DMS53 treated with DMSO at 0.1 percent for 48 hours (cell line): Measurements from ENCODE around the gene FRY.
"Not testable (repeated sequence)": the region's sequence is repeated elsewhere in the genome, so short reads cannot be mapped to it uniquely, and the experiment has no call there.

ENCODE experiments used
- DNase-seq: peaks from one replicate; lab custom pipeline; 2025; ENCODE audit not compliant: unreplicated experiment; lab: John Stamatoyannopoulos, UW

The FRY gene

DNA sequence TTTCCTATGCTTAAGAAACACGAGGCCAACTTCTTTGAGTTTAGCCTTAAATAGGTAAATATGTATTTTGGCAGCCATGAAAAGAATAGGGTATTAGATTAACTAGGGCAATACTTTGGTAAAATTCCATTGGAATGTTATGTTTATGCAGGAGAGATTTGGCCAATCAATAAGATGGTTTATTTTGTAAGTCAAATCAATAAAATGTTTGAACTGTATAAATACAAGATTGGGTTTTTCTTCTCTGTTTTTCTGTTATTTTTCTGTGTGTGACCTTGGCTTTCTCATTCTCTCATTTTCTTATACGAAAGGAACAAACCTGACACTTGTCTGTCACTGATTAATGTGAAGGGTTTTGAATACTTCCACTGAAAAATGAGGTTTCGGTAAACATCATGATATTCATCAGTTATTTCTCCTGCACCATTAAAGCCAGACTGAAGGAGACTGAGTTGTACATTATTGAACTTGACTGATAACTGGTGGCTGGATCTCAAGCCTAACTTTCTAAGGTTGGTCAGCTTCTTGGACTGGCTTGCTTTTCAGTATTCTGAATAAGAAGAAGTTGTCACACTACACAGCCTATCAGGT lies 8.6 kb downstream of the FRY start:
- no peak for DNase-seq

DNA sequence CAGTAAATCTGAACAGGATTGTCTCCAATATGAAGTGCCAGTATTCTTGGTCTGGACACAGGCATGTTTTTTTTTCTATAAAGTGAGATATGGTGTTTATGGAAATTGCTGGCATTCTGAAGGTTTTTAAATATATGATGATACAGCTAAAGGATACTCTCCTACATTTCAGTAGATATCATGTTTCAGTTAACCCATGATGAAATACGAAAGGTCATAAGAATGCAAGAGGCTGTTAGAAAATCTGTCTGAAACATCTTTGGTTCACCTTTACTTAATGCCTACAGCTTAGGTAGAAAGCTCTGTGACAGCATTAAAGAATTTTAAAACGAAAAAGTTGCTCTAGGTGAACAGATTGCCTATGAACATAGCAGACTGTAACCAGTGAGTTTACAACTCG lies 9.1 kb downstream of the FRY start:
- no peak for DNase-seq

DNA sequence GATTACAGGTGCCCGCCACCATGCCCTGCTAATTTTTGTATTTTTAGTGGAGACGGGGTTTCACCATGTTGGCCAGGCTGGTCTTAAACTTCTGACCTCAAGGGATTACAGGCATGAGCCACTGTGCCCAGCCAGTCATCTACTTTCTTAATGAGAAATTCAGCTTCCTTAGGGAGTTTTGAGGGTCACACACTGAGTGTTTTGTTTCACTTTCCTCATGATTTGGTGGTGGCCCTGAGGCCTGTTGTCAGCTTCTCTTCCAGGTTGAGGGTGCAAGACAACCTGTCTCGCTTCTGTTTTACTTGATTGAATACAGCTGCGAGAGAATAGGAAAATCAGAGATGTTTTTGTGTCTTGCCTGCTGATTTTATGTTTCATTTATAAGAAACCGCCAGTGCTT lies 9.9 kb downstream of the FRY start:
- no peak for DNase-seq

DNA sequence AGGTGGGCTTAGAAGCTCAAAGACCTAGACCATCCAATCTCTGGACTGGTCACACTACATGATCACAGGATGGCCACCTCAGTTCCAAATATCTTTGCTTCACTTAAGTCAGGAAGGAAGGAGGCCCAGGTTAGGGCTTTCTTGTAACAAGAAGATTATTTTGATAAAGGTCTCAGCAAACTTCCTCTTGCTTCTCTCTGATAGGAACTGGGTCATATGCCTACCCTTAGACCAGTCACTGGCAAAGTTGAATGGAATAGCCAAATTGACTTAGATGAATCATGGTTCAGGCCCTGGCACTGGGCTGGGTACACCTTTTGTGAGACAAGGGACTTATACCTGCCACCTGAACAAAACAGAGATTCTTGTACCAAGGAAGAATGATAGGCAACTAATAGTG lies 11.0 kb downstream of the FRY start:
- no peak for DNase-seq

DNA sequence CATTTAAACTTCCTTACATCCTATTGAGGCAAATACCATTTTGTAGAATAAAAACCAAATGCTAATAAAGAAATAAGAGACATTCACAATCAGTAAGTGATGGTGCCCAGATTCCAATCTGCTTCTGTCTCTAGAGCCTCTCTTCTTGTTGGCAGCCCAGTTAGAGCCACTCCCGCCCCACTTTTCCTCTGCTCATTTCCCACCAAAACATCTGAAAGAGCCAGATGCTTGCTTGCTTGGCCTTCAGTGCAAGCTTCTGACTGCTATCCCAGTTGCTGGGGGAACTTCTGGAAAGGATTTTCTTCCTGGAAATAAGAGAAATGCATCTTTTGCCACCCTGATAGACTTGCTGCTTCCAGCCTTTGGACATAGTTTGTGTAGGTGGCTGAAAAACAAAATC lies 12.9 kb downstream of the FRY start:
- no peak for DNase-seq

DNA sequence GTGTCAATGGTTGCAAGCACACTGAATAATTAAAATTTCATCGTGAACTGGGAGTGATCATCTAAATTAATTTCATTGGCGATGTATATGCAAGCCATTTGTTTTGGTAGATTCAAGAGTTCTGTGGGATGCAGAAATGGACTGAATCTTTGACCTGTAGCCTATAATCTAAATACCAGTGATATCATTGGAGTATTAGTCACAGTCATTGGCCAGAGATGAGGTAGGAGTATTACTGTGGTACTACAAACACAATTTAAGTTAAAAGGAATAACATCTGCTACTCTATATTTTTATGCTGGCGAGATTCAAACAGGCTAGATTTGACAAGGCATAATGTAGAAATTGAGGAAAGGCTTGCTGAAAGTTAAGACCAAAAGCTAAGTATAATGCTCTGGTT lies 14.0 kb downstream of the FRY start:
- DNase-seq, result peak; percentile 76

DNA sequence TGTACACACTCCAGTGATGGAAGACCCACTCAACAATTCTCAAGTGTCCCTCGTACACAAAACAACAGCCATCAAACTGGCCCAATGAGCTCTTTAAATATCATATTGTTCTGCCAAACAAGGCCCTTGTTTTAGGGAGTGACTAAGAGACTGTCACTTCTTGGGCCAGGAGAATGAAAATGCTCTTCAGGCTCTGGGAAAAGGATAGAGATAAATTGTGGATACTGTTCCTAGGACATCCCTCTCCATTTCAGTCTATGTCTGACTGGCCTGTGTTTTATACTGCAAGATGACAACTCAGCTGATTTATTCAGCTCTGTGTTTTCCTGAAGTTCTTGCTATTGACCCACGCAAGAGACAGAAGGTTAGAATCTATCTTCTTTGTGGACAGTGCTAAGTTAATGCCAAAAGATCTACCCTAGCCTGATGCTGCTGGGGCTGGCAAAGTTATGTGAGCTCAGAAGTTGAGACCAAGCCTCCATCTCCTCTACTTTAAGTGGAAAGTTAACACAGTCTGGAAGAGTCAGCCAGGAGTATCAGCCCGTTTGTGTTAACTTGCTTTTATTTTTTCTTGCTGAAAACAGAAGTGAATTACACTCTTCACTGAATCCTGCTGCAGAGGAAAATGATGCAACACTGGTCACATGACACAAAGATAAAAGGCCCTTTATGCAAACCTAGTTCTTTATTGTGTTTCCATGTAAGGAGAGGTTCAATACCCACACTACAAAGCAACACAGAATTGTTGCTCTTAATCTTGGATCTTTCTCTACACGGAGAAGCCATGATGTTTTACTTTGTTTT lies 14.6 kb downstream of the FRY start:
- peak; percentile 89 for DNase-seq

DNA sequence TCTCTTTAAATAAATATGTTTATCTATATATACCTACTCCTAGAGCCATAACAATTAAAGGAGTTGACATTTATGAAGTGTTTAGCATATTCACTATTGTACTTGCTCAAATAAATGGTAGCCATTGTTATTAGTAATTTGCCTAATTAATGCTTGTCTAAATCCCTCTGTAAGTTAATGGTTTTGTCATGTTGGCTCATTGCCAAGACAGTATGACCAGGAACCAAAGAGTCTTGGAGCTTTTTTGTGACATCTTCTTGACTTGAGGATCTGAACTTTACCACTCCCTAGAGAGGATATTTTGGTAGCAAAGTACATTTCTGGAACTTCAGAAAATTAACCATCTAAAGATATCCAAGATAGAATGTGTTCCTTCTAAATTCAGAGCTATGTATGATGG lies 15.5 kb downstream of the FRY start:
- no peak for DNase-seq

DNA sequence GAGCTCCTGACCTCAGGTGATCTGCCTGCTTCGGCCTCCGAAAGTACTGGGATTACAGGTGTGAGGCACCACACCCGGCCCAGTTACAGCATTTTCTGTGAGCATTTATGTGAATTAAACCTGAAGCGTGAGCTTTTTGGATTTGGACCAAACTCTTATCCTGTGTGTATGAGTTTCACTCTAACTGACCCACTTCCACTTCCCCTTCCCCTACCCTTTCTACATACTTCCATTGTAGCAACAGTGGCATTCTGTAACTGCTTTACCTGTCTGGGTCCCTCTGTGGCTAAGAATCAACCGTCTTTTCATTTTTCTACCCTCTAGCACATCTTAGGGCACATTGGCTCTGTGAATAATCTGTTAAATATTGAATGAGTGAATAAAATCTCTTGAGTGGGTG lies 16.2 kb downstream of the FRY start:
- no peak for DNase-seq

DNA sequence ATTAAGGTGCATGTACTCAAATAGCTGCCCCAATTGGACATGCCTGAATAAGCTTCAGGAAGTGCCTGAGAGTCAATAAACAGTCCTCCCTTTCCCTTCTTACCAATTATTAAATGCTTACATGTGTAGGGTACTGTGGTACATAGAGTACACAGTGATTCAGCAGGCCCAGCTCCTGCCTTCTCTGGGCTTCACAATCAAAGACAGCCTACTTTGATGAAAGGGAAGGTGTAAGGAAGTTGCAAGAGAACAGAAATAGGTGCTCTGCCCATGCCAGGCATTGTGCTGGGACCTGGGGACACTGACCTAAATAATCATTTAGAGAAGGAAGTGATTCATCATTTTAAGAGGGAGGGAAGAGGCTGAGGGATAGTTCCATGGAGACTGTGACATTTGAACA lies 17.2 kb downstream of the FRY start:
- peak; percentile 56 for DNase-seq

DNA sequence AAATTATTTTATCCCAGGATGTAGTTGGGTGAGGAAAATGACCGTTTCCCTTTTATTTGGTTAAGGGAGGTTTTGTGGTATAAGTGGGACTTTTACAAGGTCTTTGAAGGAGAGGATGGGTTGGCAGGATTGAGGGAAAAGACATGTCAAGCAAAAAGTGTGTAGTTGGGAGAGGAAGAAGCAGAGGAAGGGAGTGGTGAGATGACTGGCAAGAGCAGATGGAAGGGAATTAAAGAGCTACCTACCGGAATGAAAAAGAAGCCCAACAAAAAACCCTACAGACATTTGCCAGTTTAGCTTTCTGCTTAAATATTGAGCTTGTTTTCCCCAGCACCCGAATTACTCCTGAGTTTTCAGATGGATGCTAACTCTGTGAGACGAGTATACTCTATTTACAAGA lies 19.6 kb downstream of the FRY start:
- DNase-seq, result no peak

DNA sequence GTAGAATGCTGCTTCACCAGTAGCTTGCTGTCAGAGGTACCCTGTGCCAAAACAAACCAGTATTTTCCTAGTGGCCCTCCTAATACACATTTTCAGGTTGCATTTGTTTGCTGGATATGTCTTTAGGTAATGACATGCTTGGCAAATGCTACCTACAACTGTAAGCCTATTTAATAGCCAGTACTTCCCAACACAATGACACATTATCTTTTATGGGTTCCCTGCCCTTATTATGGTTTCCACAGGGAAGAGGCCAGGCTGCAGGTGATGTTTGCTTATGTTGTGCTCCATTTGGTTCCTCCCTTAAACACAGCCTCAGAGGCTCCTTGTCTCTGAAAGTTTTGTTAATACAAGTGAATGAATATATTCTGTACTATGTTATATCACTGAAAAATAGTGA lies 24.7 kb downstream of the FRY start:
- no peak for DNase-seq

DNA sequence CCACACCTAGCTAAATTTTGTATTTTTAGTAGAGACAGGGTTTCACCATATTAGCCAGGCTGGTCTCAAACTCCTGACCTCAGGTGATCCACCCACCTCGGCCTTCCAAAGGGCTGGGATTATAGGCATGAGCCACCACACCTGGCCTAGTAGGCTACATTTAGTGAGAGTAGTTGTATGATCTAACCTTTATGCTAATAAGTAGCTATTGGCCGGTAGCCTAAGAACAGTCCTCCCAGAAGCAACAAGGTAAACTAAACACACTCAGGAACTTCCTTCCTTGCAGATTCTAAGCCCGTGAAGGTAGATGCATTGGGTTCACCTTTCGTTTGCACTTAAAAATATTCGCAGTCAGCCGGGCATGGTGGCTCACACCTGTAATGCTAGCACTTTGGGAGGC lies 25.8 kb downstream of the FRY start:
- not testable (repeated sequence) for DNase-seq

DNA sequence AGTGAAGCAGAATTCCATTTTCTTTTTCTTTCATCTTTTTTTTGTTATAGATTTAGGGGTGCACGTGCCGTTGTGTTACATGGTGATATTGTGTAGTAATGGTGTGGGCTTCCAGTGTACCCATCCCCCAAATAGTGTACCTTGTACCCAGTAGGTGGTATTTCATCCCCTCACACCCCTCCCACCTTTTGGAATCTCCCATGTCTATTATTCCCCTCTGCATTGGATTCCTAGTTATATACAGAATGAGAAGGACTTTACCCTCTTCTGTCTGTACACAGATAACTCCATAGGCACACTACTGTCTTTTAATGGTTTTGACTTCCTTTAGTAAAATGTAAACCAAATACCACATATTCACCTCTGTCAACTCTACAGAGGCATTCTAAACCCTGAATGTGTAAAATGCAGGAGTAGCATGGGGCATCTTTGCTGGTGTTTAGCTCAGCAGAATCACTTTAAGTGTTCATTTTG lies 28.0 kb downstream of the FRY start:
- no peak for DNase-seq

DNA sequence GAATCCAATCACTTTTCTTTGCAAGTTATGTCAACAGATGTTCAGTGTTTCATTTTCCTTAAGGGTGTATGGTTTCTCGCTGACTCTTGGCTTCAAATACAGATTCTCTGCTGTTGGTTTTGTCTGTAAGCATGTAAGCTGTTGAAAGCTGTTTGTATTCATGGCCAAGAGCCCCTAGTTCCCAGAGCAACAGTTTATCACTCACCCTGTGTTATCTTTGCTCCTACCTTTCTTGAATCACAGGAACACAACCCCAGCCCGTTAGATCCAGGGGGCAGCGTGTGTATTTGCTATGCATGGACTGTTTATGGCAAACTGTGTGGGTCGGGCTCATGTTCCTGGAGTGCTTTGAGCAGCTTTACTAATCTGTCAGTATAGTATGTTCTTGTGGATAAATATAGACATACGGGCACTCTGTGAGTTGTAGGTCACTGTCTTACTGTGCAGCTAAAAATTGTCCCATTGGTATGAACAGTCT lies 28.9 kb downstream of the FRY start:
- no peak for DNase-seq

DNA sequence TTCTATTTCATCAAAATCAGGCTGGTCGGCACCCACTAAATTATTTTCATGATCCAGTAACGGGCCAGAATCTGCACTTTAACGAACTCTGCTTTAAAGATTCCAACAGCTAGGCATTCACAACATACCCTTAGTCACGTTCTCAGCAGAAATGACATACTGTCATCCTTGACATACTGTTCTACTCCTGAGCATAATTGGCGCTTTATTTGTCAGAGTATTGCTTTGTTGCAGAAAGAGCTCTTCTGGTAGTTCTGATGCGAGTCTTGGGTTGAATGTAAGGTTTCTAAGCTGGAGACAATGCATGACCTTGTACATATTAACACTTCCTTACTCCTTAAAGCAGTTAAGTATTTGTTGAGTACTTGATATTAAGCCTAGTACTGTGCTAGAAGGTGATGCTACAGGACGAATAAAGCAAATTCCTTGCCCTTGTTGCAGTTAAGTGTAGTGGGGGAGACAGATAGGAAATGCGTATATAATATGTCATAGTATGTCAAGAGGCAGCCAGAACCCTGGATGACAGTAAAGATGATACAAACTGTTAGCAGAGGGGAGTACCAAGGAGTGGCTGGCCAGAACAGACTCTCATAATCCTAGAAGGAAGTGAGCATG lies 32.2 kb downstream of the FRY start:
- no peak for DNase-seq

DNA sequence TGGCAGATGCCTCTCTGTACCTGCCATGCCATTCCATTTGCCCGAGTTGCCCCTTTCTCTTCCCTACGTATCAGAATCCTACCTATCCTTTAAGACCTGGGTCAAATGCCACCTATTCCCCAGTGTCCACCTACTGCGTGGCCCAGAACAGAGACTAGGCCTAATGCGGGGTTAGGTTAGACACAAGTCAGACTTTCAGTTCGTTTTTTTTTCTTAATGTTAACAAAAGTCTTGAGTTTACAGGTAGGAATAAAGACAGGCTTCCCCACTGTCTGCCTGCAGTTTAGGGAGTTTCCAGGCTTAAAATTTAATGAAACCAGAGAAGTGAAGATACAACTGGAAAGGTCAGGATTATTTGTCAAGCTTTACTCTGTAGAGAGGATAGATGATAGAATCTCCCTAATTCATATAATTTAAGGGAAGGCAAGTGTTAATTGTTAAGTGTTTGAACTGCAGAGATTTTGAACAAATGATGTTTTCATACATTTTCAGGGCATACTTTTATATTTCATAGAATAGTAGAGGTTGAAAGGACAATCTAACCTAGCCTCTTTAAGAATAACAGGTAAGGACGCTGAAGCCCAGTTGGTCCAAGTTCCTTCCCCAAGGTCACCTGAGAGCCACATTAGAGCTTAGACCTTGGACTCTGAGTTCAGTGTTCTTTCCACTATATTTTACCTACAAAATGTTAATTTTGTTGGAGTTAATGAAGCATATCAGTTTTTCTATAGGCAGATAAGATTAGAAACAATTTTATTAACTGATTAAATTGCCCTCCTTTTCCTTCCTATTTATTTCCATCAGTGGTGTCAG lies 35.8 kb downstream of the FRY start:
- DNase-seq, result no peak

DNA sequence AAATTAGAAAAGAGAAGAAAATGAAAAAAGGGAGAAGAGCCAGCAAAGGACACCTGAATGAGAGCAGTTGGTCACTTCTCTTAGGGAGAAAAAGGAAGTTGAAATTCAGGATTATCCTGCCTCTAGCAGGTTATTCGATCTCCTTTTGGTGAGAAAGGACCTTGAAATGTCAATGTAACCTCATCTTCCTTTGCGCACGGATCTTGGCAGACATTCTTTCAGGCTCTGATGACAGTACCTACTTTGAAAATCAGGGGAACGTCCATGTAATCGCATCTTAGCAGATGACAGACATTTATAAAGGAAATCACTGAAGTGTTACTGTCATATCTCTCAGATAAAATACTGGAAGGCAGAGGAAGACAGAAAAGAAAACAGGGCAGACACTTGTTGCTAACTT lies 36.7 kb downstream of the FRY start:
- DNase-seq, result no peak

DNA sequence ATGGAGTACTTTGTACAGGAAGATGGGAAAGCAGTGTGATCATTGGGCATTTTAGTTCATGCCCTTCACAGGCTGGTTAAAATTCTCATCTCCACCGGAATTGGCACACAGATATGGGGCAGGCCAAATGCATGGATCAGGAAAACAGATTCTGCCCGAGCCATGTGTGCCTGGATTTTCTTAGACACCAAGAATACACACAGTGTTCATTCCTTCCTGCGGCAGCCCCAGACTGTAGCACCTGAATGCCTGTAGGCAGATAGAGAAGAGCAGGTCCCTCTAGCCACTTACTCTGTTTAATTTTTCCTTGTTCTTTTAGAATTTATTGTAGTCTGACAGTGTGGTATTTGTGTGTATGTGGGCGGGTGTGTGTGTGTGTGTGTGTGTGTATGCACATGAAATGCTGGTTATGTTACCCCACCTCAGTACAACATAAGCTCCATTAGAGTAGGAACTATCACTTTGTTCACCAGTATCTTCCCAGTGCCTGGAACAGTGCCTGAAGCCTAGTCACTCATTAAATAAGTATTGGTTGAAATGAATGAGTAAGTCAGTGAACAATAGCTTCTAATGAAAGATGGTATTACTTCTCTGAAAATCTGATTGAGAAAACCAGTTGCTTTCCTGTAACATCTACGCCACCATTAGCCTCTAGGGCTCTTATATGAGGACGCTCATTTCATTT lies 41.7 kb downstream of the FRY start:
- no peak for DNase-seq

DNA sequence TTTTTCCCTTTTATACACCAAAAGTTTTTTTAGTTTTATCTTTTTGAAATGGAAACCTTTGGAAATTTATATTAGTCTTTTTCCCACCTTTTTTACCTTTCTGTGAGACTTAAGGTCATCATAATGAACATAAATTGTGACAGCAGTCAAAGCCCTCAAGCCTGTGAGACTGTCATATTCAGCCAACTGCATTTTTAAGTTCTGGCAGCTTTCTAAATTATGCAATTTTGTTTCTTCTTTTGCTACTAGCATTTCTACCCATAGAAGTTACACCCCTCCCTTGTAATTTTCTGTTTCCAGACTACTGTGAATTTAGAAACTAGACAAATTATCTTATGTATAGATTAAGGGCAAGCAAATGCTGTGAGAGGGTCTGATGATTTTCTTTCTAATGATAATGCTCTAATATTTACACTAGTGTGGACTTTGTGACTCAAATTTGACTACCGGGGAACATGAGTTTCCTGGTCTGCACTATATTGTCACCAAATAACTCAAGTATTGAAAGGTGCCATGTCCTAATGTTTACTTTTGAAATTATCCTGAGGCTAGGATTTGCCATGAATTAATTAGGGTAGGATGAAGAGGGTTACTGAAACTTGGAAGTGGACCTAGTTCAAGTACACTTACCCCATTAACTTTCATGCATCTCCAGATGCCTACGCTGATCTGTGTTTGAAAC lies 43.7 kb downstream of the FRY start:
- DNase-seq, result peak; percentile 41
